Measurements from ENCODE around the gene CUEDC1. TPM values are rescaled to one million over a fixed set of nuclear protein-coding genes. Genes with fewer than 3 reads are reported as not detected.

Gene CUEDC1
- total and polyA plus RNA-seq, 9 donors = 6.7 to 30.2 (median 21.5) TPM

DNA sequence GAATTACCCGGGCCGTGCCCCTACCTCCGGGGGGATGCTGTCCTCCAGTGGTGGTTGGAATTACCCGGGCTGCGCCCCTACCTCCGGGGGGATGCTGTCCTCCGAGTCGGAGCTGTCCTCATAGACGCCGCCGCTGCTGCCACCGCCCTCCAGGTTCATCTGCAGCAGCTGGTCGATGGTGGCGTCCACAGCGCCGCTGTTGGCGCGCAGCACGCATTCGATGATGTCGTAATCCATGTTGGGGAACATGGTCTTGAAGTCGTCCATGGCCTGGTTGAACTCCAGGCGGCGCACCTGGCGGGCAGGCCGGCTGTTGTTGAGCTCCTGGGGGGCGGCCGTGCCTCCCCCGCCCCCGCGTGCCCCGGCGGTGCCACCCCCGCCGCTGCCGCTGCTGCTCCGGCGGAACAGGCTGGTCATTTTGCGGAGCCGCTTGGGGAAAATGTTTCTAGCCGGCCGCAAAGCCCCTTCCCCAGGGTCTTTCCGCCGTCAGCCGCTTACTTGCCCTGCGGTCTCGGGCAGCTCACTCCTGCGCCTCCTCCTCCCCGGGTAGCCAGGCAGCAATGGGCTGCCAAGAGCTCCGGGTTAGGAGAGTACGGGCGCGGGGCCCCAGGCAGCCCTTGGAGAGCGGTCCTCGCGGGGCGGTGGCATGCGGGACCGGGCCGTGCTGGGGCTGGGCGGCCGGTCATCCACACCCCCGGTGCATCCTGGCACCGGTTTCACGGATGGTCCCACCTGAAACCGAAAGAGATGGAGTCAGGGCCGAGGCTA lies 69.9 kb downstream of the CUEDC1 start:
- H3K27ac ChIP-seq = no peak overlapping the region
- TF ChIP-seq EP300 (IDR thresholded peaks at IDR 0.05) (no peak), POLR2A (IDR thresholded peaks at IDR 0.05) (no peak)
- TF ChIP-seq, protein P1, sequence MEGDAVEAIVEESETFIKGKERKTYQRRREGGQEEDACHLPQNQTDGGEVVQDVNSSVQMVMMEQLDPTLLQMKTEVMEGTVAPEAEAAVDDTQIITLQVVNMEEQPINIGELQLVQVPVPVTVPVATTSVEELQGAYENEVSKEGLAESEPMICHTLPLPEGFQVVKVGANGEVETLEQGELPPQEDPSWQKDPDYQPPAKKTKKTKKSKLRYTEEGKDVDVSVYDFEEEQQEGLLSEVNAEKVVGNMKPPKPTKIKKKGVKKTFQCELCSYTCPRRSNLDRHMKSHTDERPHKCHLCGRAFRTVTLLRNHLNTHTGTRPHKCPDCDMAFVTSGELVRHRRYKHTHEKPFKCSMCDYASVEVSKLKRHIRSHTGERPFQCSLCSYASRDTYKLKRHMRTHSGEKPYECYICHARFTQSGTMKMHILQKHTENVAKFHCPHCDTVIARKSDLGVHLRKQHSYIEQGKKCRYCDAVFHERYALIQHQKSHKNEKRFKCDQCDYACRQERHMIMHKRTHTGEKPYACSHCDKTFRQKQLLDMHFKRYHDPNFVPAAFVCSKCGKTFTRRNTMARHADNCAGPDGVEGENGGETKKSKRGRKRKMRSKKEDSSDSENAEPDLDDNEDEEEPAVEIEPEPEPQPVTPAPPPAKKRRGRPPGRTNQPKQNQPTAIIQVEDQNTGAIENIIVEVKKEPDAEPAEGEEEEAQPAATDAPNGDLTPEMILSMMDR (IDR thresholded peaks at IDR 0.05) = no peak

DNA sequence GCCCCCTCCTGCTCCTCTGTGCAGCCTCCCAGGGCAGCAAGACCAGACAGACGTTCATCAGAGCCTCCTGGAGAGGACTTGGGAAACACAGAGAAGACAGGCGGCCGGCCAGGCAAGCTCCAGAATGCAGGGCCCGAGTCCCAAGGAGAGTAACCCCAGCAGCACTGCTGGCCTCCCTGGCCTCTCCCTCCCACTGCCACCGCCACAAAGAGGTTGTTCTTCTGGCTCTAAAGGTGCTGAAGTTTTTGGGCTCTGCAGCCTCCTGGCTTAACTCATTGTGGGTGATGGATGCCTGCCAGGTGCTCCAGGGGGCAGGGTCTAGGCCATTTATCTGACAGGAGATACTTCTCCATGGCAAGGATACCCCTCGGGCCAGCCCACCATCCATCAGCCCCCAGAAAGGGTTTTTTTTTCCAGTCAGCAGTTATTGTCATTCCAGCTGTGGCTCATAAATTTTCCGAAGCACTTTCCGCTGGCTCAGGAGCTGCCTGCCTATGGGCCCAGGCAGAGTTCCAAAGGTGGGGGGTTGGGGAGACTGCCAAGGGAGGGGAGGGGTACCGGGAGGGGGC lies 73.3 kb downstream of the CUEDC1 start:
- no peaks in the 10 kb centered on the region for H3K27me3 ChIP-seq
- H3K4me3 ChIP-seq = no peak overlapping the region
- H3K4me1 ChIP-seq (ENCODE audit: insufficient read depth) = peaks cover 12% of the 10 kb centered on the region
- WGBS, 3 donors = 10 to 19% (median 12%) methylated on average over 7 to 9 of the region's 9 CpGs
- TF ChIP-seq, protein P1 (IDR thresholded peaks at IDR 0.05) = no peak
- TF ChIP-seq POLR2A (IDR thresholded peaks at IDR 0.05) (no peak), EP300 (IDR thresholded peaks at IDR 0.05) (no peak)
- intact Hi-C loops (cut with DNase I) = loop anchor here in 1 of 4 donors (10.0 kb wide), 1 partner anchor 53 kb away; no protein-coding TSS in a partner anchor
- no peaks in the 10 kb centered on the region for H3K9me3 ChIP-seq
- DNase-seq = peak in 1 of 5 donors; percentile 37
- peak overlapping the region; percentile 21 to 37 for H3K27ac ChIP-seq
- no peaks in the 10 kb centered on the region for H3K36me3 ChIP-seq

More for the DNA sequence above, 69.9 kb downstream of the CUEDC1 start:
- WGBS, 3 donors = 90 to 93% (median 93%) methylated on average over 67 of the region's 67 CpGs
- H3K36me3 ChIP-seq = no peaks in the 10 kb centered on the region
- H3K9me3 ChIP-seq = no peaks in the 10 kb centered on the region
- H3K4me1 ChIP-seq (ENCODE audit: insufficient read depth) = peaks cover 20% of the 10 kb centered on the region
- H3K27me3 ChIP-seq = no peaks in the 10 kb centered on the region
- intact Hi-C loops (cut with DNase I) = loop anchor here in 1 of 4 donors (10.0 kb wide), 1 partner anchor 49 kb away; no protein-coding TSS in a partner anchor
- no peak for DNase-seq
- H3K4me3 ChIP-seq = no peak overlapping the region

DNA sequence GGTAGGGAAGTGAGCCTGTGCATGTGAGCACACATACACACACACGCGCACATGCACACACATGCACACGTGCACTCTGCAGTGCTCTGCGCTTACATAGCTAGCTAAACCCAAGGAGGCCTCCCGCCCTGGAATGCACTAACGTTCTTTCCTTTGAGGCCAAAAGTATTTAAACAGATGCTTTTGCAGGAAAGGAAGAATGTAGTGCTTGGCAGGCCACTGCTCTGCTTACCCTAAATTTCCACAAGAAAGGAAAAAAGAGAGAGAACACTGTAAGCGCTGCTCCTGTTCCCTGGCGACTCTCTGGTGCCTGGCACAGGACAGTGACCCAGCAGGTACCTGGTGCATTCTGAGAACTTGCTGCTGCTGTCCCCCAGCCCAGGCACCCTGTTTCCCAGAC lies 74.1 kb downstream of the CUEDC1 start:
- intact Hi-C loops (cut with DNase I) = loop anchor here in 1 of 4 donors (10.0 kb wide), 1 partner anchor 54 kb away; no protein-coding TSS in a partner anchor
- 7 to 16% (median 9%) methylated on average over 8 of the region's 8 CpGs for WGBS, 3 donors
- H3K27ac ChIP-seq = peak overlapping the region; percentile 21 to 37
- H3K4me3 ChIP-seq = no peak overlapping the region
- H3K36me3 ChIP-seq = no peaks in the 10 kb centered on the region
- peak in 2 of 5 donors; percentile 28 to 70 for DNase-seq
- no peak for TF ChIP-seq POLR2A (IDR thresholded peaks at IDR 0.05)
- TF ChIP-seq, protein P1 (IDR thresholded peaks at IDR 0.05) = no peak
- no peak for TF ChIP-seq EP300 (IDR thresholded peaks at IDR 0.05)
- no peaks in the 10 kb centered on the region for H3K9me3 ChIP-seq
- peaks cover 14% of the 10 kb centered on the region for H3K4me1 ChIP-seq (ENCODE audit: insufficient read depth)
- H3K27me3 ChIP-seq = no peaks in the 10 kb centered on the region

DNA sequence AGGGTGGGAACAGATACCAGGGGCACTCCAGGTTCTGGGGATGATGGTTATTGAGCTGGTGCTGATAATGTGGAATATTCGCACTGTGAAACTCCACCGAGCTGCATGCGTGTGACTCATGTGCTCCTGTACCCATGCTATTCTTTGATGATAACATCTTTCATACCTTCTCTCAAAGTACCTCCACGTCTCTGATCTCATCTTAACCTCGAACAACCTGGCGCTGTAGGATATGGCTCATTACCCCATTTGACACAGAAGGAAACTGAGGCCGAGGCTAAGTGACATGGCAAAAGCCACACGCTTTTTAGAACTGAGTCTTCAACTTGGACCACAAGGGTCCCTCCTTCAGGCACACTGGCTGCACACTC lies 75.1 kb downstream of the CUEDC1 start:
- H3K4me3 ChIP-seq = no peak overlapping the region
- no peak for DNase-seq
- intact Hi-C loops (cut with DNase I) = loop anchor here in 1 of 4 donors (10.0 kb wide), 1 partner anchor 55 kb away; no protein-coding TSS in a partner anchor

More for the DNA sequence above, 75.1 kb downstream of the CUEDC1 start:
- H3K9me3 ChIP-seq = no peaks in the 10 kb centered on the region
- peaks cover 24% of the 10 kb centered on the region for H3K4me1 ChIP-seq (ENCODE audit: insufficient read depth)
- no peak overlapping the region for H3K27ac ChIP-seq
- WGBS, 3 donors = 85 to 90% (median 89%) methylated on average over 8 of the region's 8 CpGs
- H3K36me3 ChIP-seq = no peaks in the 10 kb centered on the region
- no peaks in the 10 kb centered on the region for H3K27me3 ChIP-seq
- no peak for TF ChIP-seq POLR2A (IDR thresholded peaks at IDR 0.05)
- TF ChIP-seq, protein P1 (IDR thresholded peaks at IDR 0.05) = no peak
- no peak for TF ChIP-seq EP300 (IDR thresholded peaks at IDR 0.05)

Data from ovary (tissue), 9 donors.